LNCaP clone FGC (cell line): Measurements from ENCODE around the gene SEC22A.

ENCODE experiments used
- DNase-seq: peaks from one replicate; pipeline ENCODE4 v3.0.0-alpha.2; 2011; ENCODE audit warnings: low read depth
- H3K4me3 ChIP-seq: 2 replicates; pipeline ENCODE4 v1.5.1; 2011; ENCODE audit warnings: mild to moderate bottlenecking, low read depth, low read length, control low read depth
- CTCF ChIP-seq: IDR thresholded peaks from 2 replicates; pipeline ENCODE4 v1.5.1; 2012; ENCODE audit warnings: mild to moderate bottlenecking; ENCODE audit not compliant: control insufficient read depth, insufficient read depth; ENCODE audit errors: extremely low read depth

Gene SEC22A

GRCh38 chr3:123169930-123170329, 31.8 kb upstream of the SEC22A start:
- TF ChIP-seq CTCF: no peak
- H3K4me3 ChIP-seq: no peak overlapping the region
- DNase-seq: no peak

GRCh38 chr3:123180791-123181190, 21.0 kb upstream of the SEC22A start:
- no peak overlapping the region for H3K4me3 ChIP-seq
- DNase-seq: no peak
- TF ChIP-seq CTCF: no peak

GRCh38 chr3:123186695-123187094, 15.0 kb upstream of the SEC22A start:
- TF ChIP-seq CTCF: no peak
- H3K4me3 ChIP-seq: no peak overlapping the region
- no peak for DNase-seq

- no peak overlapping the region for H3K4me3 ChIP-seq
- no peak for TF ChIP-seq CTCF
- DNase-seq: no peak
Observed at GRCh38 chr3:123188058-123188457, 13.7 kb upstream of the SEC22A start.

- peak; percentile 32 for DNase-seq
- H3K4me3 ChIP-seq: no peak overlapping the region
- no peak for TF ChIP-seq CTCF
Observed at GRCh38 chr3:123193448-123194101, 8.2 kb upstream of the SEC22A start.

- no peak for TF ChIP-seq CTCF
- DNase-seq: no peak
- no peak overlapping the region for H3K4me3 ChIP-seq
Observed at GRCh38 chr3:123194552-123194951, 7.2 kb upstream of the SEC22A start.

GRCh38 chr3:123198372-123198771, 3.4 kb upstream of the SEC22A start:
- TF ChIP-seq CTCF: no peak
- no peak overlapping the region for H3K4me3 ChIP-seq
- DNase-seq: no peak
